G401.6 (cell line): ENCODE data around the gene MBD3L2B.
A peak's percentile ranks its signal among the peaks of the same experiment; 100 is the strongest.
"Not testable (repeated sequence)": the region's sequence is repeated elsewhere in the genome, so short reads cannot be mapped to it uniquely, and the experiment has no call there.

ENCODE experiments used
- FAIRE-seq: peaks from 2 replicates; lab custom pipeline; 2012; peaks lifted over from hg19 to GRCh38; lab: Jason Lieb, UNC

Gene MBD3L2B

DNA sequence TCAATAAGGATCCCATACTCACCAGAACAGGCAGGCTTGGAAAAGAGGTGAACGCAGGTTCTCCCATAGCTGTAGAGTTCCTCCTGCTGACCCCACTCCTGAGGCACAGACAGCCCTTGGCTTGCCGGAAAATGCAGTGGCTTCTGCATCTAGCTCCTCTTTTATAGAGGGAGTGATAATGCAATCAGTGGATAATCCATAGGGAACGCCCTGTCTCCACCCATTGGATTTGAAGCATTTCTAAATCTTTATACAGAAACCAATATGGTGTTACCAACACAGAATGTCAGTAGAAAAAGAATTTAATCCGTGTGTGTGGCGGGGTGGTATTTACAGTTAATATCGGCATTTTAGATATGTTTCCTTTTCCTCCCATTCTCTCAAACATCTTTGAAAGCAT lies at the start of gene MBD3L2B:
Gene MBD3L2B (minus strand): TSS at position 101 of the 400 bp plus-strand sequence. CDS start 34 bp downstream, at position 67.
- not testable (repeated sequence) for FAIRE-seq

DNA sequence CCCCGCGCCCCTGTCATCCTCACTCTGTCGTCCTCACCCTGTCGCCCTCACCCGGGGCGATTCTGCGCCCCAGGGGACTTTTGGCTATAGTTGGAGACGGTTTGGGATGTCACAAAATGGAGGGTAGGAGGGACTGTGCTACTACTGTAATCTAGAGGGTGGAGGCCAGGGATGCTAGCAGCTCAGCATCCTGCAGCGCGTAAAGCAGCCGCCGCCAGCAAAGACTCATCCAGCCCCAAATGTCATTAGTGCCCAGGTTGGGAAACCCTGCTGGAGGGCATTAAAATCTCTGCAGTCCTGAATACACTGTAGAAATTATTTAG lies 48.6 kb upstream of the MBD3L2B start:
- FAIRE-seq: no peak

GRCh38 chr19:7069042-7069903 lies 48.0 kb upstream of the MBD3L2B start, which contains the start of gene ZNF557:
ZNF557 (plus strand) TSS chr19:7069703; CDS start chr19:7075075, 5,372 bp downstream.
- FAIRE-seq: peak; percentile 88

GRCh38 chr19:7068599-7068998 lies 47.4 kb upstream of the MBD3L2B start:
- no peak for FAIRE-seq

DNA sequence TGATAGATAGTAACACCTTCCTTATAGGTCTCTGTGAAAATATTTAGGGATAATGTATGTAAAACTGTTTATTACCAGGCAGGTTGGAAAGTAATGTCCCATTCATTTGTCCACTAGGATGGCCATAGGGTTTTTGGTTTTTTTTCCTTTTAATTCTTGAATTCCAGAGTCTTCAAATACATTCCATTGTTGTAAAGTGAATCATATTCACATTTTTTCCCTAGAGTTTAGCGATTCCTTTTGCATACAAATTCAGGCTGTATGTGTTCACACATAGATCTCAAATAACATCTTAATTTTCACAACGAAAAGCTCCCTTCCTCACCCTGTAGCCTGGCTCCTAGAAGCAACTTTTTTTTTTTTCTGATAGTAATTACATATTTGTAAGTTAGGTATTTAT lies 46.5 kb upstream of the MBD3L2B start:
- FAIRE-seq: no peak

- not testable (repeated sequence) for FAIRE-seq
Measured at GRCh38 chr19:7067122-7067521, 45.9 kb upstream of the MBD3L2B start.

DNA sequence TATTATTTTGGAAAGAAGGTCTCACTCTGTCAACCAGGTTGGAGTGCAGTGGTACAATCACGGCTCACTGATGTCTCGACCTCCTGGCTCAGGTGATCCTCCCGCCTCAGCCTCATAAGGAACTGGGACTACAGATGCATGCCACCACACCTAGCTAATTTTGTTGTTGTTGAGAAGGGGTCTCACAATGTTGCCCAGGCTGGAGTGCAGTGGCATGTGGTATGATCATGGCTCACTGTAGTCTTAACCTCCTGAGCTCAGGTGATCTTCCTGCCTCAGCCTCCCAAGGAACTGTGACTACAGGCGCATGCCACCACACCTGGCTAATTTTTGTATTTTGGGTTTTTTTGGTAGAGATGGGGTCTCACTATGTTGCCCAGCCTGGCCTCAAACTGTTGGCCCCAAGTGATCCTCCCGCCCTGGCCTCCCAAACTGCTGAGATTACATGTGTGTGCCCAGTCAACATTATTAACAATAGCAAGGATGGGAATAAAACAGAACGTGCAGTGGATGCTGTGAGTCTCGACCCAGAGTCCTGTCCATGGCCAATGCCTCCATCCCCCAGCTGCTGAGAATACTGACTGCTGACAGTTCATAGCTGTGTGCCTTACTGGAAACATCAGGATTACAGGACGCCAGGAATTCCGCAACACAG lies 42.7 kb upstream of the MBD3L2B start:
- FAIRE-seq: no peak

DNA sequence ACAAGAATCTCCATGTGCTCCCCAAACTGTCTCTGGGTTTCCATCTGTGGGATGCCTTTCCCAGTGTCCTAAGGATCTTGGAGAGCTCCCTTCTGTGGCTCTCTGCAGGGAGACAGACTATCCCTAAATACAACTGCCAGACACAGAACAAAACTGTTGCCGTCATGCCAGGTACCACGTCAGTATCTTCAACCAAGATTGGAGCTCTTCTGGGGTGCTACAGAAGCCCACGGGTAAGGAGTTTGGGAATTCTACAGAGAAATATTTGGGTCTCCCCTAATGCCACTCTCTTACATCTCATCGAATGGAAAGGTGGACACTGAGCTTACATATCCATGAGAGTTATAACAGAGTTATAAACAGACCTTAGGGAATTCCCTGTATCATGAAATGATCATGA lies 42.1 kb upstream of the MBD3L2B start:
- FAIRE-seq: no peak

GRCh38 chr19:7059977-7060376 lies 38.7 kb upstream of the MBD3L2B start:
- not testable (repeated sequence) for FAIRE-seq

- FAIRE-seq: not testable (repeated sequence)
Measured at GRCh38 chr19:7058576-7058975, 37.3 kb upstream of the MBD3L2B start, which contains the start of gene MBD3L3. MBD3L3 (minus strand) TSS chr19:7058676; CDS start chr19:7058605, 71 bp downstream.

DNA sequence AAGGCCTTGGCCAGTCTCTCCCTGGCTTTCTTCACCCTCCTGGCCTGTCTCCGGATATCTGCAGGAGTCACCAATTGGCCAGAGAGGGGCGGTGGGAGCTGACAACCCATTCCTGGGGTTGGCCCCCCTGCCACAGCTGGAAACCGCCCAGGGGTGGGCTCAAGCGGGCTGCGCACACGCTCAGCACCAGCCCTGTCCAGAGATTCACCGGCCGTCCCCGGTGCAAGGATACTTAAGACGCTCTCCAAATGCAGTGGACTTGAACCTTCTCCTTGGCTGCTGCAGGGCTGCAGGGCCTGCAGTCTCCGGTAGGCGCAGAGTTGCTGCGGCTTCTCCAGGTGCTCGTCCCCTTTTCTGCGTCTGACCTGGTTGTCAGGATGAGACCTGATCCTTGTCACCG lies 35.1 kb upstream of the MBD3L2B start:
- FAIRE-seq: not testable (repeated sequence)

- FAIRE-seq: not testable (repeated sequence)
Measured at GRCh38 chr19:7055679-7056078, 34.4 kb upstream of the MBD3L2B start.

DNA sequence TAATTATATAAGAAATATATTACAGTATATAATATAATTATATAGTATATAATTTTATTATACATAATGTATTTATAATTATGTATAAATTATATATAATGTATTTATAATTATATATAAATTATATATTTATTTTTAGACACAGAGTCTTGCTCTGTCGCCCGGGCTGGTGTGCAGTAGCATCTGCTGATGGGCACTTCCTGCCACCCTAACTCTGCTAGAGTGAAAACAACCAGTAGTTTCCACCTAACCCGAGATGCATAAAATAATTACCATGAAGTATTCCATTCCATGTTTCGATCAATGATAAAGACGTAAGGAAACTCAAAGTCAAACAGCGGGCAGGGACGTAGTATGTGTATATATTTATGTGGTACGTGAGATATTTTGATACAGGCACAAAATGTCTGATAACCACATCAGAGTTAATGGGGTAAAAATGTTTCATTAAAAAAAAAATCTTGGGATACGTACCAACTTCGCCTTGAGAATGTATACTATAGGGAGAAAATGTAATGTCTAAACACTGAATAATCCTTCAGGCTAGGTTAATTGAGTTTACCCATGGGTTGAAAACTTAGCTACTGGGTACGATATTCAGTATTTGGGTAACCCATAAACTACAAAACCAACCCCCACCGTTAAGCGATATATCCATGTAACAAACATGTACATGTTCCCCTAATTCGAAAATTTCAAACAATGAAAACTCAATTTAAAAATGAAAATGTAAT lies 33.6 kb upstream of the MBD3L2B start:
- not testable (repeated sequence) for FAIRE-seq

DNA sequence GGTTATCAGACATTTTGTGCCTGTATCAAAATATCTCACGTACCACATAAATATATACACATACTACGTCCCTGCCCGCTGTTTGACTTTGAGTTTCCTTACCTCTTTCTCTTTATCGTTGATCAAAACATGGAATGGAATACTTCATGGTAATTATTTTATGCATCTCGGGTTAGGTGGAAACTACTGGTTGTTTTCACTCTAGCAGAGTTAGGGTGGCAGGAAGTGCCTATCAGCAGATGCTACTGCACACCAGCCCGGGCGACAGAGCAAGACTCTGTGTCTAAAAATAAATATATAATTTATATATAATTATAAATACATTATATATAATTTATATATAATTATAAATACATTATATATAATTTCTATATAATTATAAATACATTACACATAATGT lies 31.7 kb upstream of the MBD3L2B start:
- FAIRE-seq: not testable (repeated sequence)

GRCh38 chr19:7051421-7051820 lies 30.2 kb upstream of the MBD3L2B start:
- FAIRE-seq: not testable (repeated sequence)

- FAIRE-seq: not testable (repeated sequence)
Measured at GRCh38 chr19:7049021-7049420, 27.8 kb upstream of the MBD3L2B start, which contains the start of gene MBD3L2. MBD3L2 (plus strand) TSS chr19:7049321; CDS start chr19:7049374, 53 bp downstream.

DNA sequence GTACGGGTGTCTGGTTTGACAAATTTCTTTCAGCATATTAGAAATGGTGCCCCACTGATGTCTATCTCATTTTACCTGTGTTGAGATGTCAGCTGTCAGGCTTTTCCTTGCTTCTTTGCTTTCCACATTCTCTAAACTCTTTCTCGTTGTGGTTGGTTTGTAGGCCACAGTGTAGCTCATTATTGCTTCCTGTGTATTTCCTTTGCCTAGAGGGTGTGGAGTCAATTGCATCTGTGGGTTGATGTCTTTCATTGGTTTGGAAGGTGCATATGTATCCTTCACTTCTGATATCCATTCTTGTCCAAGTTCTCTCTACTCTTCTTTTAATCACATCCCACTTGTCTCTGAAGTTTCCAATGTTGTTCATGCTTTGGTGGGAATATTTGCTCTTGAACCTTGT lies 20.3 kb upstream of the MBD3L2B start:
- not testable (repeated sequence) for FAIRE-seq

DNA sequence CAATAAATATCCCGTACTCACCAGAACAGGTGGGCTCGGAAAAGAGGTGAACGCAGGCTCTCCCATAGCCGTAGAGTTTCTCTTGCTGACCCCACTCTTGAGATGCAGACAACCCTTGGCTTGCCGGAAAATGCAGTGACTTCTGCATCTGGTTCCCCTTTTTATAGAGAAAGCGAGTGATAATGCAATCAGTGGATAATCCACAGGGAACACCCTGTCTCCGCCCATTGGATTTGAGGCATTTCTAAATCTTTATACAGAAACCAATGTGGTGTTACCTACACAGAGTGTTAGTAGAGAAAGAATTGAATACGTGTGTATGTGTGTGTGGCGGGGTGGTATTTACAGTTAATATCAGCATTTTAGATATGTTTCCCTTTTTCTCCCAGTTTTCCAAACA lies 18.8 kb upstream of the MBD3L2B start, which contains the start of gene MBD3L4:
Gene MBD3L4 (minus strand): TSS at position 101 of the 400 bp plus-strand sequence. CDS start 35 bp downstream, at position 66.
- FAIRE-seq: not testable (repeated sequence)

DNA sequence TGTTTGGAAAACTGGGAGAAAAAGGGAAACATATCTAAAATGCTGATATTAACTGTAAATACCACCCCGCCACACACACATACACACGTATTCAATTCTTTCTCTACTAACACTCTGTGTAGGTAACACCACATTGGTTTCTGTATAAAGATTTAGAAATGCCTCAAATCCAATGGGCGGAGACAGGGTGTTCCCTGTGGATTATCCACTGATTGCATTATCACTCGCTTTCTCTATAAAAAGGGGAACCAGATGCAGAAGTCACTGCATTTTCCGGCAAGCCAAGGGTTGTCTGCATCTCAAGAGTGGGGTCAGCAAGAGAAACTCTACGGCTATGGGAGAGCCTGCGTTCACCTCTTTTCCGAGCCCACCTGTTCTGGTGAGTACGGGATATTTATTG lies 9.0 kb upstream of the MBD3L2B start, which contains the start of gene MBD3L5:
Gene MBD3L5 (plus strand): TSS at position 301 of the 400 bp plus-strand sequence. CDS start 34 bp downstream, at position 335.
- not testable (repeated sequence) for FAIRE-seq

GRCh38 chr19:7028790-7029189 lies 7.6 kb upstream of the MBD3L2B start:
- FAIRE-seq: not testable (repeated sequence)

DNA sequence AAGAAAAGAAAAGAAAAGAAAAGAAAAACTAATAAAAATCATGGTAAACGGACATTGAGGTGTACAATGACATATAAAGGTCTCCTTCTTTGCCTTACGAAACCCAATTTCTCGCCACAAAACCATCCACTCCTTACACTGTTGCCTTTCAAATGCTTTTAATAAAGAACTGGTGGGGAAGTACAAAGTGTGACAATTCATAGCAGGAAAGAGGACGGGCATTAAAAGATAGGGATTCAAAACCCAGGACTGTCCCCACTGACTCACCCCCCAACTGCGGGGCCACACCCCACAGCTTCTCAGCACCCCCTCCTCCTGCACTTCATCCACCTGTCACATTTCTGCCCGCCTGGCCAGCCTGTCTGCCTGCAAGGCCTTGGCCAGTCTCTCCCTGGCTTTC lies 2.4 kb downstream of the MBD3L2B start:
- no peak for FAIRE-seq

DNA sequence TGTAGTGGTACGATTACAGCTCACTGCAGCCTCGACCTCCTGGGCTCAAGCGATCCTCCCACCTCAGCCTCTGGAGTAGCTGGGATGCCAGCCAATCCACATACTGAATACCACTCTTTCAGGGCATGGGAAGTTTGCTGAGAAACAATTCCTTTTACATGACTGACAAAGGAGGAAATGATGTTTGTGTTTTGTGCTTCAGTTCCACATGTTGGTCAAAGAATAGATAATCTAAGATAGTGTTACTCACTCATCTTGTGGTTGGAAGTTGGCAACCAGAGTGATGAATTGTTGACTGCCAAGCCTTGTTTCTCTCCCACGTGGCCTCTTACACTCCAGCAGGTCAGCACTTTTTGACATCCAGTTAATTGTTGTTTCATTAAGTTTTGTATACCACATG lies 7.6 kb downstream of the MBD3L2B start:
- no peak for FAIRE-seq
